ENCODE results near the gene PDE4C.

- TF ChIP-seq, protein P1, sequence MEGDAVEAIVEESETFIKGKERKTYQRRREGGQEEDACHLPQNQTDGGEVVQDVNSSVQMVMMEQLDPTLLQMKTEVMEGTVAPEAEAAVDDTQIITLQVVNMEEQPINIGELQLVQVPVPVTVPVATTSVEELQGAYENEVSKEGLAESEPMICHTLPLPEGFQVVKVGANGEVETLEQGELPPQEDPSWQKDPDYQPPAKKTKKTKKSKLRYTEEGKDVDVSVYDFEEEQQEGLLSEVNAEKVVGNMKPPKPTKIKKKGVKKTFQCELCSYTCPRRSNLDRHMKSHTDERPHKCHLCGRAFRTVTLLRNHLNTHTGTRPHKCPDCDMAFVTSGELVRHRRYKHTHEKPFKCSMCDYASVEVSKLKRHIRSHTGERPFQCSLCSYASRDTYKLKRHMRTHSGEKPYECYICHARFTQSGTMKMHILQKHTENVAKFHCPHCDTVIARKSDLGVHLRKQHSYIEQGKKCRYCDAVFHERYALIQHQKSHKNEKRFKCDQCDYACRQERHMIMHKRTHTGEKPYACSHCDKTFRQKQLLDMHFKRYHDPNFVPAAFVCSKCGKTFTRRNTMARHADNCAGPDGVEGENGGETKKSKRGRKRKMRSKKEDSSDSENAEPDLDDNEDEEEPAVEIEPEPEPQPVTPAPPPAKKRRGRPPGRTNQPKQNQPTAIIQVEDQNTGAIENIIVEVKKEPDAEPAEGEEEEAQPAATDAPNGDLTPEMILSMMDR (IDR thresholded peaks at IDR 0.05) = no peak
- TF ChIP-seq HMGXB4 (CRISPR knock-in tag; IDR thresholded peaks at IDR 0.05) = no peak
- no peak for TF ChIP-seq RORB (CRISPR knock-in tag; IDR thresholded peaks at IDR 0.05)
- no peak for TF ChIP-seq CBFB (CRISPR knock-in tag; IDR thresholded peaks at IDR 0.05; ENCODE audit: low read depth)
- TF ChIP-seq TP53 (CRISPR knock-in tag; IDR thresholded peaks at IDR 0.05) = no peak
- TF ChIP-seq, protein P2, sequence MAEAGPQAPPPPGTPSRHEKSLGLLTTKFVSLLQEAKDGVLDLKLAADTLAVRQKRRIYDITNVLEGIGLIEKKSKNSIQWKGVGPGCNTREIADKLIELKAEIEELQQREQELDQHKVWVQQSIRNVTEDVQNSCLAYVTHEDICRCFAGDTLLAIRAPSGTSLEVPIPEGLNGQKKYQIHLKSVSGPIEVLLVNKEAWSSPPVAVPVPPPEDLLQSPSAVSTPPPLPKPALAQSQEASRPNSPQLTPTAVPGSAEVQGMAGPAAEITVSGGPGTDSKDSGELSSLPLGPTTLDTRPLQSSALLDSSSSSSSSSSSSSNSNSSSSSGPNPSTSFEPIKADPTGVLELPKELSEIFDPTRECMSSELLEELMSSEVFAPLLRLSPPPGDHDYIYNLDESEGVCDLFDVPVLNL (CRISPR knock-in tag; IDR thresholded peaks at IDR 0.05; ENCODE audit: borderline replicate concordance, low read depth) = no peak
- TF ChIP-seq, protein P3, sequence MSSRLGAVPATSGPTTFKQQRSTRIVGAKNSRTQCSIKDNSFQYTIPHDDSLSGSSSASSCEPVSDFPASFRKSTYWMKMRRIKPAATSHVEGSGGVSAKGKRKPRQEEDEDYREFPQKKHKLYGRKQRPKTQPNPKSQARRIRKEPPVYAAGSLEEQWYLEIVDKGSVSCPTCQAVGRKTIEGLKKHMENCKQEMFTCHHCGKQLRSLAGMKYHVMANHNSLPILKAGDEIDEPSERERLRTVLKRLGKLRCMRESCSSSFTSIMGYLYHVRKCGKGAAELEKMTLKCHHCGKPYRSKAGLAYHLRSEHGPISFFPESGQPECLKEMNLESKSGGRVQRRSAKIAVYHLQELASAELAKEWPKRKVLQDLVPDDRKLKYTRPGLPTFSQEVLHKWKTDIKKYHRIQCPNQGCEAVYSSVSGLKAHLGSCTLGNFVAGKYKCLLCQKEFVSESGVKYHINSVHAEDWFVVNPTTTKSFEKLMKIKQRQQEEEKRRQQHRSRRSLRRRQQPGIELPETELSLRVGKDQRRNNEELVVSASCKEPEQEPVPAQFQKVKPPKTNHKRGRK (CRISPR knock-in tag; IDR thresholded peaks at IDR 0.05; ENCODE audit: borderline replicate concordance) = no peak
These were observed 23.9 kb downstream of the PDE4C start for GRCh38 chr19:18202397-18202777.
